Cardiac septum (tissue), 1 donor: ENCODE data around the gene PUS1. TPM values are rescaled to one million over a fixed set of nuclear protein-coding genes. Genes with fewer than 3 reads are reported as not detected.
"Not testable (repeated sequence)": the region's sequence is repeated elsewhere in the genome, so short reads cannot be mapped to it uniquely, and the experiment has no call there.

Experiments
- DNase-seq: peaks from one replicate; pipeline ENCODE4 v3.0.0-alpha.2; 2020; ENCODE audit warnings: low spot score
- intact Hi-C: fragments of 100-400 bp; cut with DNase I; formaldehyde crosslinking; loops from one replicate; pipeline ENCODE4 v1.14.0; 2022
- total RNA-seq: library from RNA; stranded (reverse); fragmentation: NEBNext Ultra II Directional; extraction: Animal tissue kit (Norgen Biotek cat#: 25700); gene quantifications from one replicate; pipeline ENCODE4 v1.2.1, GENCODE V29; 2021
- donor health status: DM: no; HTN: no; CAD: no.

The PUS1 gene
- total RNA-seq, 1 donor from 2014 or later = 9.9 TPM

- not testable (repeated sequence) for DNase-seq
- intact Hi-C loops = loop anchor here (1.0 kb wide), 4 partner anchors 20 to 98 kb away; partner anchors contain the start of genes PUS1 and ULK1
Observed at GRCh38 chr12:131948713-131949430, 19.8 kb downstream of the PUS1 start.

- peak; percentile 97 for DNase-seq
- intact Hi-C loops = loop anchor here (1.0 kb wide), 4 partner anchors 20 to 98 kb away; partner anchors contain the start of genes PUS1 and ULK1
Observed at GRCh38 chr12:131949431-131950181, 20.5 kb downstream of the PUS1 start, which contains the start of gene EP400. EP400 (plus strand) TSS chr12:131949942; CDS start chr12:131960620, 10,678 bp downstream.

GRCh38 chr12:131950182-131950913 lies 21.3 kb downstream of the PUS1 start:
- DNase-seq = peak; percentile 76
- intact Hi-C loops = no loop called here

DNA sequence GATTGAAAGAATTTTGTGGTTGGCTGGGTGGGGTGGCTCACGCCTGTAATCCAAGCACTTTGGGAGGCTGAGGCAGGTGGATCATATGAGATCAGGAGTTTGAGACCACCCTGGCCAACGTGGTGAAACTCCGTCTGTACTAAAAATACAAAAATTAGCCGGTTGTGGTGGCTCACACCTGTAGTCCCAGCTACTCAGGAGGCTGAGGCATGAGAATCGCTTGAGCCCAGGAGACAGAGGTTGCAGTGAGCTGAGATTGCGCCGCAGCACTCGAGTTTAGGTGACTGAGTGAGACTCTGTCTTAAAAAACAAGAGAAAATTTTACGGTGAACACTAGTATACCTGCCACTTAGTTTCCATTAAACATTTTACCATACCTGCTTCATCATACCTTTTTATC lies 24.7 kb downstream of the PUS1 start:
- DNase-seq, intact Hi-C loops: not testable (repeated sequence)

- DNase-seq, intact Hi-C loops: not testable (repeated sequence)
Observed at GRCh38 chr12:131954460-131954859, 25.4 kb downstream of the PUS1 start.

DNA sequence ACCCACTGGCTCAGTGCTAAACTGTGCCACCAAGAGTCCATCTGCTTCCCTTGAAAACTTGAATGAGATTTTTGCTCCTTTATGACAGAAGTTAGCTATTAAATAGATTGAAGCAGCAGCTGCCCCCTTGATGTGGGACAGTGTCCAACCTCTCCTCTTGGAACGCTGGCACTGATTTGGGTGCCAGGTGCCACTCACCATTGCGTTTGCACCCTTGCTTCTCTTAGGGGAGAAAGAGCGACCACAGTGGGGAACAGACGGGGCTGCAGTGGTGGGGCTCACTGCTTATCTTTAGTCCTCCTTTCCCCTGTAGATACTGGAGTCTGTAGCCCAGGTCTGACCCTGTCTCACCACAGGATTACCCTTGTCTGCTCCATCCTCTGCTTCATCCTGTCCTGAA lies 30.0 kb downstream of the PUS1 start:
- DNase-seq = no peak
- intact Hi-C loops = no loop called here

DNA sequence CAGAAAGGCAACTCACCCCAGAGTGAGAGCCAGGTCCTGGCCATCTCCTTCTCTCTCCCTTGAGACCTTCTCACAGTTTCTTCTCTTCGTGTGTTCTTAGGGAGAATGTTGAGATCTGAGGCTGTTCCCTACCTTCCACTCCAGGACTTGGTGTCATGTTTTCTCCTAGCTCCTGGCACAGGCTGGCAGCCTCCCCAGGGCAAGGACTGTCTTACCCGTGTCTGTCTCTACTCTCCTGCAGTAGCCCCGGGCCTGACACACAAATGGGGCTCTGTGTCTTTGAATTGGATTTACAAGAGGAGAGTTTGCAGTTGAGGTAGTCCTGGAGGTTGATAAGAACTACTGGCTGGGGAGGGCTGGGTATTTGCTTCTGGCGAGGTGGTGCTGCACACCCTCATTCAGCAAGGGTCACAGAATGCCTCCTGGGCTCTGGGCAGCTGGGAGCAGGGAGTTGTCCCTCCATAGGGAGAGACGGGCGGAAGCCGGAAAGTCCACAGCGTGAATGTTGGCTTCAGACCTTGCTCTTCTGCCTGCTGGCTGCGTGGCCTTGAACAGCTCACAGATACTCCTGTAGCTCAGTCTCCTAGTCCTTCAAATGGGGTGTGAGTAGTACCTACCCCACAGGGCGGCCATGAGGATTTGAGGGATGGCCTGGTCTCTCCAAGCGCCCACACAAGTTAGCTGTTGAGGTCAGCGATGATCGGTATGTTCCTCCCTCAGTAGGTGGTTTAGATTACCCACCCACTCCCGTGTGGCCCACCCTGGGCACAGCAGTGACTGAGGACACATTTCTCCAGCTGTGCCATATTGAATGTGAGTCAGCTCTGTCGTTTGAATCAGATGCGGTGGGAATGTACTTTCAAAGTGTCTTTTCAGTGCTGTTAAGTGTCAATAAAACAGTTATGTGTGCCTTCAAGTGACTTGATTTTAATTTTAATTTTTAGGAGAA lies 30.8 kb downstream of the PUS1 start:
- intact Hi-C loops = no loop called here
- DNase-seq = no peak

GRCh38 chr12:131960590-131961325 lies 31.7 kb downstream of the PUS1 start:
- DNase-seq, intact Hi-C loops: not testable (repeated sequence)

DNA sequence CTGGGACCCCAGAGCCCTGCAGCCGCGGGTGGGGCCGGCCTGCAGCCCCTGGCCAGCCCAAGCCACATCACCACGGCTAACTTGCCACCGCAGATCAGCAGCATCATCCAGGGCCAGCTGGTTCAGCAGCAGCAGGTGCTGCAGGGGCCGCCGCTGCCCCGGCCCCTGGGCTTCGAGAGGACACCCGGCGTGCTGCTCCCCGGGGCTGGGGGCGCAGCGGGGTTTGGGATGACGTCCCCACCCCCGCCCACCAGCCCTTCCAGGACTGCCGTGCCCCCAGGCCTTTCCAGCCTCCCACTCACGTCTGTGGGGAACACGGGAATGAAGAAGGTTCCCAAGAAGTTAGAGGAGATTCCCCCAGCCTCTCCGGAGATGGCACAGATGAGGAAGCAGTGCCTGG lies 32.3 kb downstream of the PUS1 start:
- DNase-seq, intact Hi-C loops: not testable (repeated sequence)

- intact Hi-C loops = no loop called here
- no peak for DNase-seq
Observed at GRCh38 chr12:131962069-131962468, 33.0 kb downstream of the PUS1 start.

DNA sequence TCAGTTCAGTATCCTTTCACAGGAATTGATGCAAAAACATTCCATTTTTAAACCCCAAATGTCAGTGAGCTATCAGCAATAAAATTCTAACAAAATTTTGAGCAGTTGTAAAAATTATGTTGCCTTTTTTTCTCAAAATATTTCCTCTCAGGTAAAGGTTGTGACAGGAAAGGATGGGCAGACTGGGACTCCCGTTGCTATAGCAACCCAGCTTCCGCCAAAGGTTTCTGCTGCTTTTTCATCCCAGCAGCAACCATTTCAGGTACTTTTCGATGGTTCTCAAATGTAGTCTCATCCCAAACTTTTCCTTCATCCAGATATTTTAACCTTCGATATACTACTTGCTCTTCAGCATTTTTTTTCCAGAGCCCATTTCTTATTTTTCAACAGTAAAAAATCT lies 34.3 kb downstream of the PUS1 start:
- intact Hi-C loops = no loop called here
- DNase-seq = no peak

GRCh38 chr12:131965073-131965472 lies 36.0 kb downstream of the PUS1 start:
- no peak for DNase-seq
- intact Hi-C loops = no loop called here

DNA sequence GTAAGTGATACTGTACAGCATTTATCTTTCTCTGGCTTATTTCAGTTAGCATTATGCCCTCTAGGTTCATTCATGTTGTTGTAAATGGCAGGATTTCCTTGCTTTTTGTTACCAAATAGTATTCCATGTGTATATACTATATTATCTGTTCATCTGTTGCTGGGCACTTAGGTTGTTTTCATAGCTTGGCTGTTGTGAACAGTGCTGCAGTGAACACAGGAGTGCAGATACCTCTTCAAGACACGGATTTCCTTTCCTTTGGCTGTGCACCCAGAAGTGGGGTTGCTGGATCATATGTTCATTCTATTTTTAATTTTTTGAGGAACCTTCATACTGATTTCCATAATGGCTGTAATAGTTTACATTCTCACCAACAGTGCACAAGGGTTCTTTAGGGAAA lies 42.1 kb downstream of the PUS1 start:
- intact Hi-C loops = no loop called here
- DNase-seq = no peak

GRCh38 chr12:131975228-131975627 lies 46.2 kb downstream of the PUS1 start:
- no peak for DNase-seq
- intact Hi-C loops = no loop called here

GRCh38 chr12:131979606-131980005 lies 50.5 kb downstream of the PUS1 start:
- DNase-seq = no peak
- intact Hi-C loops = no loop called here

DNA sequence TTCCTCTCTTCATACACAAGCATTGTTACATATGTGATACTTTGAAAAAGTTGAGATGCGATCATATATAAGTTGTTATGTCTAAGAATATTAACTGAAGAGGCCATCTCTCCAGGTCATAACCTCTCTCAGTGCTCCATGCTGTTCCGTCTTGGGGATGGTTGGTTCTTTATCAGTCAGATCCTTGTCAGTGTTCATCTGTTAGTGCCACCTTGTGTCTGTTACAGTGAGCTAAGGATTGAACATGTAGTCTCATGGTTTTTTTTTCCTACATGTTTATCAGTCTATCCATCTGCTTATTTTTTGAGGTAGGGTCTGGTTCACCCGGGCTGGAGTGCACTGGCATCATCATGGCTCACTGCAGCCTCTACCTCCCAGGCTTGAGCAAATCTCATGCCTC lies 51.2 kb downstream of the PUS1 start:
- intact Hi-C loops = no loop called here
- no peak for DNase-seq

GRCh38 chr12:131981388-131981787 lies 52.3 kb downstream of the PUS1 start:
- intact Hi-C loops = no loop called here

DNA sequence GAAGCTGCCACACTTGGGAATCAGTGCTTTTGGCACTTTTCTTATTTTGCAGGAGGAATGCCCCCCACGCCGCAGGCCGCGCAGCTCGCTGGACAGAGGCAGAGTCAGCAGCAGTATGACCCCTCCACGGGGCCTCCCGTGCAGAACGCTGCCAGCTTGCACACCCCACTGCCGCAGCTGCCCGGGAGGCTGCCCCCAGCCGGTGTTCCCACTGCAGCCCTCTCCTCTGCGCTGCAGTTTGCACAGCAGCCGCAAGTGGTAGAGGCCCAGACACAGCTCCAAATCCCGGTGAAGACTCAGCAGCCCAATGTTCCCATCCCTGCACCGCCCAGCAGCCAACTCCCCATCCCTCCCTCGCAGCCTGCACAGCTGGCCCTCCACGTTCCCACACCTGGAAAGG lies 53.0 kb downstream of the PUS1 start:
- intact Hi-C loops = no loop called here
- no peak for DNase-seq

More at GRCh38 chr12:131981388-131981787, 52.3 kb downstream of the PUS1 start:
- DNase-seq = no peak
